ENCODE measurements around the gene TMEM184B.

TMEM184B gene

DNA sequence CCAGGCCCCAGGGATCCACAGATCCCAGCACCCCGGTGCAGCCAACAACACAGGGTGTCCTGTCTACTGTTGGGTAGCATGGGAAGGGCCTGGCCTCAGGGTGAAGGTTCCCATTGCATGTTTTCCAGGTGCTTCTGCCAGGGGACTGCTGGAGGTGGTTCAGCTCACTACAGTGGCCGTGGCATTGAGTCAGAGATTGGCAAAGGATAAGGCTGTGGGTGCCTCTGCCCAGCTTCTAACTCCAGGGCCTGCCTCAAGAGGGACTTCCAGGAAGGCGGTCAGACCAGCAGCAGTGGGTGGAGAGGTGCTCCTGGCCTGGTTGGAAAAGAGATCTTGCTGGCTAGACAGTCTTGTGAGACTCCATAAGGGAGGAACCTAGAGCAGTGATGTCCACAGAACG is 23.6 kb upstream of the TMEM184B start:
- no peak overlapping the region for H3K27ac ChIP-seq (ENCODE audit: low read depth, low read length)
- H3K79me1 ChIP-seq (ENCODE audit: low read length), result peaks cover 3% of the 10 kb centered on the region
- H3K4me1 ChIP-seq (ENCODE audit: control insufficient read depth, low read depth, low read length), result no peaks in the 10 kb centered on the region
- H4K5ac ChIP-seq (ENCODE audit: low read length), result no peak overlapping the region
- no peak overlapping the region for H4K8ac ChIP-seq (ENCODE audit: low read depth, low read length)
- no peak overlapping the region for H3K18ac ChIP-seq (ENCODE audit: low read length)
- no peak overlapping the region for H2BK5ac ChIP-seq (ENCODE audit: low read length)
- no CpG with 5 or more reads among the region's 4 CpGs for WGBS (ENCODE audit: extremely low coverage, insufficient coverage, low lambda C conversion rate)
- no peak overlapping the region for H3K4ac ChIP-seq (ENCODE audit: low read depth, low read length)
- no peak overlapping the region for H2BK15ac ChIP-seq (replicated peaks; ENCODE audit: low read depth)
- H2AK5ac ChIP-seq (ENCODE audit: low read length), result no peak overlapping the region
- no peak overlapping the region for H3K4me2 ChIP-seq (ENCODE audit: low read length)
- H3K79me2 ChIP-seq (ENCODE audit: control insufficient read depth, insufficient read depth, low read length), result peaks cover 2% of the 10 kb centered on the region
- no peaks in the 10 kb centered on the region for H3K27me3 ChIP-seq (ENCODE audit: insufficient read depth, low read length, poor library complexity)
- no peak overlapping the region for H3K4me3 ChIP-seq (ENCODE audit: low read length)
- H3K23ac ChIP-seq (ENCODE audit: low read length), result no peak overlapping the region
- no peak overlapping the region for H2BK120ac ChIP-seq (ENCODE audit: low read depth, low read length)
- H3K9ac ChIP-seq (ENCODE audit: low read length), result no peak overlapping the region
- no peak overlapping the region for H3K56ac ChIP-seq (ENCODE audit: low read length)
- H3K36me3 ChIP-seq (ENCODE audit: control insufficient read depth, insufficient read depth, low read length), result peaks cover 35% of the 10 kb centered on the region
- no peak for DNase-seq

DNA sequence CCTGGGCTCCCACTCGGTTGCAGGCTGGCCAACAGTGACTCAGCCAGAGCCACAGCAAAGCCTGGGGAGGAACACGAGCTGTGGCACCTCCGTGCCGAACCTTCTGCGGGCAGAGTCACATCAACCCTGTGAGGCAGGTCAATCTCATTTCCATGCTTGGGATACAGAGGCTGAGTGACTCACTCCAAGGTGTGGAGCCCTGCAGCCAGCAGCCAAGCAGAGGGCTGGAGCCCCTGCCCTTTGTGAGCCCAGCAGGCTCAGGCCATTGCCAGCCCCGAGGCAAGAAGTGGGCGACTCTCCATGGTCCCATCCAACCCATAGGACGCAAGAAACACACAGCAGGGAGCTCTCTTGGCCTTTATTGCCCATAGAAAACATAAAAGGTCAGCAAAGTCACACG is 23.1 kb upstream of the TMEM184B start:
- no peak overlapping the region for H2AK5ac ChIP-seq (ENCODE audit: low read length)
- no peak overlapping the region for H3K9ac ChIP-seq (ENCODE audit: low read length)
- DNase-seq, result no peak
- H3K56ac ChIP-seq (ENCODE audit: low read length), result no peak overlapping the region
- no peak overlapping the region for H4K8ac ChIP-seq (ENCODE audit: low read depth, low read length)
- no peak overlapping the region for H3K4me2 ChIP-seq (ENCODE audit: low read length)
- H2BK5ac ChIP-seq (ENCODE audit: low read length), result no peak overlapping the region
- peaks cover 37% of the 10 kb centered on the region for H3K36me3 ChIP-seq (ENCODE audit: control insufficient read depth, insufficient read depth, low read length)
- H3K4me3 ChIP-seq (ENCODE audit: low read length), result no peak overlapping the region
- H3K27me3 ChIP-seq (ENCODE audit: insufficient read depth, low read length, poor library complexity), result no peaks in the 10 kb centered on the region
- peaks cover 2% of the 10 kb centered on the region for H3K79me2 ChIP-seq (ENCODE audit: control insufficient read depth, insufficient read depth, low read length)
- no peak overlapping the region for H2BK15ac ChIP-seq (replicated peaks; ENCODE audit: low read depth)
- H3K4ac ChIP-seq (ENCODE audit: low read depth, low read length), result no peak overlapping the region
- H3K18ac ChIP-seq (ENCODE audit: low read length), result no peak overlapping the region
- no CpG with 5 or more reads among the region's 9 CpGs for WGBS (ENCODE audit: extremely low coverage, insufficient coverage, low lambda C conversion rate)
- no peak overlapping the region for H4K5ac ChIP-seq (ENCODE audit: low read length)
- H2BK120ac ChIP-seq (ENCODE audit: low read depth, low read length), result no peak overlapping the region
- no peak overlapping the region for H3K23ac ChIP-seq (ENCODE audit: low read length)
- no peak overlapping the region for H3K27ac ChIP-seq (ENCODE audit: low read depth, low read length)
- H3K79me1 ChIP-seq (ENCODE audit: low read length), result peaks cover 3% of the 10 kb centered on the region
- H3K4me1 ChIP-seq (ENCODE audit: control insufficient read depth, low read depth, low read length), result no peaks in the 10 kb centered on the region

DNA sequence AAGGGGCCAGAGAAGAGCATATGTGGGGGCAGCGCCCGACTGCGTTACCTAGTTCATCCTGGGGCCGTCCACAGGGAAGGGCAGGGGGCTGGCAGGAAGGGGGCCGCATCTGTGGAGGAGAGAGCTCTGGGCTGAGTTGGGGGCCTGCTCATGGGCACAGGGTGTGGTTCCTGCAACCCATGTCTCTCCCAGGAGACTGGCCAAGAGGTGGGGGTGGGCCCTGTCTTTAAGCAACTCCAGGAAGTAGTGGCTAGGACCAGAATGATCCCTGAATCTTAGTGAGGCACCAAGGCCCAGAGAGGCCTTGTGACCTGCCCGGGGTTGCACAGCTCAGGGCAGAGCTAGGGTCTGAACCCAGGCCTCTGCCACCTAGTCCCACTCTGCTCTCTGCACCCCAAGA is 22.5 kb upstream of the TMEM184B start:
- Histone ChIP-seq H3K27ac (ENCODE audit: low read depth, low read length) (no peak overlapping the region), H2BK120ac (ENCODE audit: low read depth, low read length) (no peak overlapping the region), H3K27me3 (ENCODE audit: insufficient read depth, low read length, poor library complexity) (no peaks in the 10 kb centered on the region), H3K56ac (ENCODE audit: low read length) (no peak overlapping the region), H3K18ac (ENCODE audit: low read length) (no peak overlapping the region), H3K79me2 (ENCODE audit: control insufficient read depth, insufficient read depth, low read length) (peaks cover 2% of the 10 kb centered on the region), H3K9ac (ENCODE audit: low read length) (no peak overlapping the region), H2AK5ac (ENCODE audit: low read length) (no peak overlapping the region), H4K5ac (ENCODE audit: low read length) (no peak overlapping the region), H3K23ac (ENCODE audit: low read length) (no peak overlapping the region), H3K4me1 (ENCODE audit: control insufficient read depth, low read depth, low read length) (no peaks in the 10 kb centered on the region), H3K4me3 (ENCODE audit: low read length) (no peak overlapping the region), H3K79me1 (ENCODE audit: low read length) (peaks cover 3% of the 10 kb centered on the region), H3K4ac (ENCODE audit: low read depth, low read length) (no peak overlapping the region), H2BK15ac (replicated peaks; ENCODE audit: low read depth) (no peak overlapping the region), H3K4me2 (ENCODE audit: low read length) (no peak overlapping the region), H4K8ac (ENCODE audit: low read depth, low read length) (no peak overlapping the region), H3K36me3 (ENCODE audit: control insufficient read depth, insufficient read depth, low read length) (peaks cover 35% of the 10 kb centered on the region), H2BK5ac (ENCODE audit: low read length) (no peak overlapping the region)
- no peak for DNase-seq
- no CpG with 5 or more reads among the region's 6 CpGs for WGBS (ENCODE audit: extremely low coverage, insufficient coverage, low lambda C conversion rate)

DNA sequence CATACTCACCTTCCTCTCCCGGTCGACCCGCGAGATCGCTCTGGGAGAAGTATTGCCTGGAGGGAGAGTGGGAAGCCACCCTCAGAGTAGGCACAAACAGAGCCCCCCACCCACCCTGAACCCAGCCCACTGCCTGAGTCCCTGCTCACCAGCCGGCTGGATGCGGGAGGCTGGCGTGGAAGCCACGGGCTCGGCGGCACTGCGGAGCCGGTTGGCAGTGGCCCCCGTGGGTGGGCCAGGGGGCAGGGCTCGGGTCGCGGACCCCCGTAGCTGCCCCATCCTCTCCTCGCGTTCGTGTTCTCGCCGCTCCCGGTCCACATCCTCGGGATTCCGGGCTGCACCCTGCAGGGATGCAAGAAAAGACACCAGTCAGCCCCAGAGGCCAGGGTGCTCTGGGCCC is 21.4 kb upstream of the TMEM184B start:
- Histone ChIP-seq H3K4me2 (ENCODE audit: low read length) (no peak overlapping the region), H2BK5ac (ENCODE audit: low read length) (no peak overlapping the region), H3K79me1 (ENCODE audit: low read length) (peaks cover 3% of the 10 kb centered on the region), H3K27me3 (ENCODE audit: insufficient read depth, low read length, poor library complexity) (no peaks in the 10 kb centered on the region), H3K36me3 (ENCODE audit: control insufficient read depth, insufficient read depth, low read length) (peaks cover 31% of the 10 kb centered on the region), H2BK15ac (replicated peaks; ENCODE audit: low read depth) (no peak overlapping the region), H2BK120ac (ENCODE audit: low read depth, low read length) (no peak overlapping the region), H3K4me1 (ENCODE audit: control insufficient read depth, low read depth, low read length) (no peaks in the 10 kb centered on the region), H3K9ac (ENCODE audit: low read length) (no peak overlapping the region), H3K27ac (ENCODE audit: low read depth, low read length) (no peak overlapping the region), H3K4me3 (ENCODE audit: low read length) (no peak overlapping the region), H3K56ac (ENCODE audit: low read length) (no peak overlapping the region), H3K4ac (ENCODE audit: low read depth, low read length) (no peak overlapping the region), H4K5ac (ENCODE audit: low read length) (no peak overlapping the region), H4K8ac (ENCODE audit: low read depth, low read length) (no peak overlapping the region), H3K79me2 (ENCODE audit: control insufficient read depth, insufficient read depth, low read length) (peaks cover 2% of the 10 kb centered on the region), H2AK5ac (ENCODE audit: low read length) (no peak overlapping the region), H3K18ac (ENCODE audit: low read length) (no peak overlapping the region), H3K23ac (ENCODE audit: low read length) (no peak overlapping the region)
- WGBS (ENCODE audit: extremely low coverage, insufficient coverage, low lambda C conversion rate), result no CpG with 5 or more reads among the region's 26 CpGs
- no peak for DNase-seq

DNA sequence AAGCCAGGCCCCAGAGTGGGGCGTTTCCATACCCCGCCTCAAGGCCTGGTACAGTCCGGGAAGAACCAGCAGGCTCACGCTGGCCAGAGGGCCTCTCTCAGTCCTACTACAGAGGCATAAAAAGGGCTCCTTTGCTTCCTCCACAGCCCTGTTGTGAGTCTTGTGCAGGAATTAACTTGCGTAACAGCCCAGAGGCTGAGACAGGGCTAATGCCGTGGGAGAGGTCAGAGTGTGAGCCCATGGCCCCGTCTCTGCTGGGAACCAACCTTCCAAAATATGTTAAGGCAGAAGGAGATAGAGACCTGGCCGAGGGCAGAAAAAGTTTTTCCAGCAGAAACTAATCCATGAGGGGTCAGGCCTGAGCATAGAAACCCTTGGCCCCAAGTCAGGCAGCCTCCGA is 19.9 kb upstream of the TMEM184B start:
- Histone ChIP-seq H3K56ac (ENCODE audit: low read length) (no peak overlapping the region), H3K4me3 (ENCODE audit: low read length) (no peak overlapping the region), H3K27me3 (ENCODE audit: insufficient read depth, low read length, poor library complexity) (no peaks in the 10 kb centered on the region), H3K18ac (ENCODE audit: low read length) (no peak overlapping the region), H3K36me3 (ENCODE audit: control insufficient read depth, insufficient read depth, low read length) (peaks cover 25% of the 10 kb centered on the region), H4K5ac (ENCODE audit: low read length) (no peak overlapping the region), H3K79me1 (ENCODE audit: low read length) (no peaks in the 10 kb centered on the region), H4K8ac (ENCODE audit: low read depth, low read length) (no peak overlapping the region), H3K4me2 (ENCODE audit: low read length) (no peak overlapping the region), H2BK15ac (replicated peaks; ENCODE audit: low read depth) (no peak overlapping the region), H2BK5ac (ENCODE audit: low read length) (no peak overlapping the region), H3K23ac (ENCODE audit: low read length) (no peak overlapping the region), H3K79me2 (ENCODE audit: control insufficient read depth, insufficient read depth, low read length) (peaks cover 2% of the 10 kb centered on the region), H3K4ac (ENCODE audit: low read depth, low read length) (no peak overlapping the region), H2BK120ac (ENCODE audit: low read depth, low read length) (no peak overlapping the region), H3K4me1 (ENCODE audit: control insufficient read depth, low read depth, low read length) (no peaks in the 10 kb centered on the region), H3K9ac (ENCODE audit: low read length) (no peak overlapping the region), H2AK5ac (ENCODE audit: low read length) (no peak overlapping the region), H3K27ac (ENCODE audit: low read depth, low read length) (no peak overlapping the region)
- WGBS (ENCODE audit: extremely low coverage, insufficient coverage, low lambda C conversion rate), result no CpG with 5 or more reads among the region's 9 CpGs
- no peak for DNase-seq

DNA sequence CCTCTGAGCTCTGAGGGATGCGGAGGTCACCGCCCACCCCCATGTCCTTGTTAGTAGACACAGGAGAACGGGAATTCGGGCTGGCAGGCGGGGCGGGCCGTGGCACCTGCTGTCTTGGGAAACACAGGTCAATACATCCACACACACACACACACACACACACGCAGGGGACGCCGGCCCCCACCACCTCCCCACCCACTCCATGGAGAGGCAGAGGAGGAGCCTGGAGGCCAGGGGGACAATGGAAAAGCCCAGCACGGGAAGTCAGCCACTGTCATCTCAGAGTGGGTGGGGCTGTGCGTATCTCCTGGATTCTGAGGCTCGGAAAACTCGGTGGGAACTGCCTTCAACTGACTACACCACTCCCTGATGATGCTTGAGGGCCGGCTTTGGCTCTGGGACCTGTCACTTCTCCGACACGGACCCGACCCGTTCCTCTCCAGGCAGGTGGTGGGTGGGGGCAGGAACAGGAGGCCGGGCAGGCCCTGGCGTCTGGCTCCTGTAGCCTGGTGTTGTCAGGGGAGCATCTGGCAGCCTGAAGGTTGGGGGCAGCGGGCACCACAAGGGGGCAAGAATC is 18.5 kb upstream of the TMEM184B start:
- Histone ChIP-seq H3K79me1 (ENCODE audit: low read length) (no peaks in the 10 kb centered on the region), H3K56ac (ENCODE audit: low read length) (no peak overlapping the region), H4K8ac (ENCODE audit: low read depth, low read length) (no peak overlapping the region), H2AK5ac (ENCODE audit: low read length) (no peak overlapping the region), H3K18ac (ENCODE audit: low read length) (no peak overlapping the region), H3K4me1 (ENCODE audit: control insufficient read depth, low read depth, low read length) (no peaks in the 10 kb centered on the region), H3K27me3 (ENCODE audit: insufficient read depth, low read length, poor library complexity) (no peaks in the 10 kb centered on the region), H3K23ac (ENCODE audit: low read length) (no peak overlapping the region), H3K4me2 (ENCODE audit: low read length) (no peak overlapping the region), H2BK15ac (replicated peaks; ENCODE audit: low read depth) (no peak overlapping the region), H3K4ac (ENCODE audit: low read depth, low read length) (no peak overlapping the region), H3K36me3 (ENCODE audit: control insufficient read depth, insufficient read depth, low read length) (peaks cover 17% of the 10 kb centered on the region), H2BK120ac (ENCODE audit: low read depth, low read length) (no peak overlapping the region), H3K79me2 (ENCODE audit: control insufficient read depth, insufficient read depth, low read length) (no peaks in the 10 kb centered on the region), H4K5ac (ENCODE audit: low read length) (no peak overlapping the region), H3K27ac (ENCODE audit: low read depth, low read length) (no peak overlapping the region), H3K4me3 (ENCODE audit: low read length) (no peak overlapping the region), H3K9ac (ENCODE audit: low read length) (no peak overlapping the region), H2BK5ac (ENCODE audit: low read length) (no peak overlapping the region)
- no peak for DNase-seq
- no CpG with 5 or more reads among the region's 22 CpGs for WGBS (ENCODE audit: extremely low coverage, insufficient coverage, low lambda C conversion rate)
